Measurements from ENCODE around the gene RHOD.

Gene RHOD

DNA sequence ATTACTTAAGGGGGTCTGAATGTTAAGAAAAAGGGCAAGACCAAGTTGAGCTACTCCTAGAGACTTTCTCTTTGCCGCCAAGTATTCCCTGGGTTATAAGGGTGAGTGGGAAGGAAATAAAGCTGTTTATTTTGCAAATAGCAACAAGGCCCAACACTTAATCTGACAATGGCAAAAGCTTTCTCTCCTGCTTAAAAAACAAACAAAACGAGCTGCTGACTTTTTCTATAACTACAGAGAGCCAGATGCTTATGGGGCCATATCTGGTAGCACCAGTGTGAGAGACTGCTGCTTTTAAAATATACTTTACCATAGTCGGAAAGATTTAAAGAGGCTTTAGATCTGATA lies 60.1 kb downstream of the RHOD start:
- H2AFZ ChIP-seq (ENCODE audit: low read depth, low read length, severe bottlenecking), result no peak overlapping the region
- H3F3A ChIP-seq (ENCODE audit: insufficient read depth), result peaks cover 11% of the 10 kb centered on the region; the same call in 1 of the 2 replicates
- no peak overlapping the region for H3K4me3 ChIP-seq (ENCODE audit: insufficient read depth, low read length, poor library complexity, severe bottlenecking)
- no peaks in the 10 kb centered on the region for H3K36me3 ChIP-seq (ENCODE audit: low read length)
- H3K4me2 ChIP-seq (ENCODE audit: low read depth, low read length, poor library complexity, severe bottlenecking), result no peak overlapping the region
- H3K9ac ChIP-seq (ENCODE audit: low read length), result no peak overlapping the region
- H3K27ac ChIP-seq (ENCODE audit: low read depth, low read length), result no peak overlapping the region
- H3K9me2 ChIP-seq (replicated peaks; ENCODE audit: insufficient read depth, low read length), result no peaks in the 10 kb centered on the region
- H4K20me1 ChIP-seq (ENCODE audit: low read depth, low read length), result no peaks in the 10 kb centered on the region
- TF ChIP-seq EZH2phosphoT487 (conservative IDR thresholded peaks at IDR 0.05; ENCODE audit: low read length), result no peak
- TF ChIP-seq, protein P1, sequence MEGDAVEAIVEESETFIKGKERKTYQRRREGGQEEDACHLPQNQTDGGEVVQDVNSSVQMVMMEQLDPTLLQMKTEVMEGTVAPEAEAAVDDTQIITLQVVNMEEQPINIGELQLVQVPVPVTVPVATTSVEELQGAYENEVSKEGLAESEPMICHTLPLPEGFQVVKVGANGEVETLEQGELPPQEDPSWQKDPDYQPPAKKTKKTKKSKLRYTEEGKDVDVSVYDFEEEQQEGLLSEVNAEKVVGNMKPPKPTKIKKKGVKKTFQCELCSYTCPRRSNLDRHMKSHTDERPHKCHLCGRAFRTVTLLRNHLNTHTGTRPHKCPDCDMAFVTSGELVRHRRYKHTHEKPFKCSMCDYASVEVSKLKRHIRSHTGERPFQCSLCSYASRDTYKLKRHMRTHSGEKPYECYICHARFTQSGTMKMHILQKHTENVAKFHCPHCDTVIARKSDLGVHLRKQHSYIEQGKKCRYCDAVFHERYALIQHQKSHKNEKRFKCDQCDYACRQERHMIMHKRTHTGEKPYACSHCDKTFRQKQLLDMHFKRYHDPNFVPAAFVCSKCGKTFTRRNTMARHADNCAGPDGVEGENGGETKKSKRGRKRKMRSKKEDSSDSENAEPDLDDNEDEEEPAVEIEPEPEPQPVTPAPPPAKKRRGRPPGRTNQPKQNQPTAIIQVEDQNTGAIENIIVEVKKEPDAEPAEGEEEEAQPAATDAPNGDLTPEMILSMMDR (IDR thresholded peaks at IDR 0.05; ENCODE audit: insufficient read depth, low read length, poor library complexity, severe bottlenecking), result no peak
- H3K79me2 ChIP-seq (ENCODE audit: insufficient read depth, low read length), result peaks cover 21% of the 10 kb centered on the region
- no peaks in the 10 kb centered on the region for H3K9me3 ChIP-seq (ENCODE audit: insufficient read depth, low read length)
- no peaks in the 10 kb centered on the region for H3K27me3 ChIP-seq (ENCODE audit: low read length)

DNA sequence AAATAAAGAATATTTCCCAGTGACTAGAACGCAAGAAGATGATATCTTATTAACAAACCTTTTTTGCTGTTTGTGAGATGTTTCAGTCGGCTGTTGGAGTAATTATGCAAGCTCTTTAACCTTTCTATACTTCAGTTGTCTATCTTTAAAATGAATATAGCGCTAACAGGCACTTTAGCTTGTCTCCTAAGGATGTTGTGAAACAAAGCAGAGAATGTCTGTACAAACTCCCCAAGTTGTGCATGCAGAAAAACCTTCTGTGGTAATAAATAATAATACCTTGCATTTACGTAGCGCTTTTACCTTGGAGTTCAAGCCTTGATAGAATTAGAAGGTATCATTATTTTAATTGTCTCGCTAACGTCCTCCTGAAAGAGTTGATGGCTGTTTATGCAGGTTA lies 60.5 kb downstream of the RHOD start:
- H3K9me2 ChIP-seq (replicated peaks; ENCODE audit: insufficient read depth, low read length), result no peaks in the 10 kb centered on the region
- no peak overlapping the region for H3K4me2 ChIP-seq (ENCODE audit: low read depth, low read length, poor library complexity, severe bottlenecking)
- no peaks in the 10 kb centered on the region for H3K9me3 ChIP-seq (ENCODE audit: insufficient read depth, low read length)
- H3K27me3 ChIP-seq (ENCODE audit: low read length), result no peaks in the 10 kb centered on the region
- H3K4me3 ChIP-seq (ENCODE audit: insufficient read depth, low read length, poor library complexity, severe bottlenecking), result no peak overlapping the region
- TF ChIP-seq EZH2phosphoT487 (conservative IDR thresholded peaks at IDR 0.05; ENCODE audit: low read length), result no peak
- TF ChIP-seq, protein P1 (IDR thresholded peaks at IDR 0.05; ENCODE audit: insufficient read depth, low read length, poor library complexity, severe bottlenecking), result no peak
- peaks cover 26% of the 10 kb centered on the region for H3K79me2 ChIP-seq (ENCODE audit: insufficient read depth, low read length)
- no peak overlapping the region for H2AFZ ChIP-seq (ENCODE audit: low read depth, low read length, severe bottlenecking)
- H3F3A ChIP-seq (ENCODE audit: insufficient read depth), result peaks cover 11% of the 10 kb centered on the region; the same call in 1 of the 2 replicates
- no peak overlapping the region for H3K9ac ChIP-seq (ENCODE audit: low read length)
- H3K27ac ChIP-seq (ENCODE audit: low read depth, low read length), result no peak overlapping the region
- H4K20me1 ChIP-seq (ENCODE audit: low read depth, low read length), result no peaks in the 10 kb centered on the region
- H3K36me3 ChIP-seq (ENCODE audit: low read length), result no peaks in the 10 kb centered on the region

DNA sequence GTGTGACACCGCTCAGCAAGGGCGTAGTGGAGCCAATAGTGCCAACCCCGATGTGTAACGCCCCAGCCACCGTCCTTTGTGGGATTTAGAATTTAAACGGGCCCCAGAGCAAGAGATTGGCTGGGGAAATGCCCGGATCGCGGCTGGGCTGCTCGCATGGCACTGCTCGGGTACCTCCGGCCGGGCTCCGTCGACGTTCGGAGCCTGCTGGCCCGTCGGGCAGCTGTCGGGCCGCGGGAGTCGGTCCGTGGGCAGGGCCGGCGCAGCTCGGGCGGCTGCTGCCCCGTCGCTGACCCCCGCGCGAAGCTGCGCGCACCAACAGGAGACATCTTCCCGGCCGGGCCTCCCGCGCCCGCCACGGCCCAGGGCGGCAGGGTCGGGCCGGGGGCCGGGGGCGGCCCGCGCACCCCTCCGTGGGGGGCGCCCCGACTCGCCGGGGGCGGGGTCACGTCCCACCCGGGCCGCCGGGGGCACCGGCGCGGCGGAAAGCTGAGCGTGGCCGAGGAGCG lies 61.1 kb downstream of the RHOD start:
- peaks cover 11% of the 10 kb centered on the region; the same call in 1 of the 2 replicates for H3F3A ChIP-seq (ENCODE audit: insufficient read depth)
- H3K27me3 ChIP-seq (ENCODE audit: low read length), result no peaks in the 10 kb centered on the region
- no peak overlapping the region for H2AFZ ChIP-seq (ENCODE audit: low read depth, low read length, severe bottlenecking)
- H3K9me3 ChIP-seq (ENCODE audit: insufficient read depth, low read length), result no peaks in the 10 kb centered on the region
- no peaks in the 10 kb centered on the region for H4K20me1 ChIP-seq (ENCODE audit: low read depth, low read length)
- no peak overlapping the region for H3K4me3 ChIP-seq (ENCODE audit: insufficient read depth, low read length, poor library complexity, severe bottlenecking)
- H3K9ac ChIP-seq (ENCODE audit: low read length), result peak overlapping the region; percentile 58; the same call in 1 of the 2 replicates
- TF ChIP-seq, protein P1 (IDR thresholded peaks at IDR 0.05; ENCODE audit: insufficient read depth, low read length, poor library complexity, severe bottlenecking), result no peak
- TF ChIP-seq EZH2phosphoT487 (conservative IDR thresholded peaks at IDR 0.05; ENCODE audit: low read length), result no peak
- H3K4me2 ChIP-seq (ENCODE audit: low read depth, low read length, poor library complexity, severe bottlenecking), result no peak overlapping the region
- H3K79me2 ChIP-seq (ENCODE audit: insufficient read depth, low read length), result peaks cover 30% of the 10 kb centered on the region
- no peaks in the 10 kb centered on the region for H3K9me2 ChIP-seq (replicated peaks; ENCODE audit: insufficient read depth, low read length)
- H3K27ac ChIP-seq (ENCODE audit: low read depth, low read length), result no peak overlapping the region
- no peaks in the 10 kb centered on the region for H3K36me3 ChIP-seq (ENCODE audit: low read length)

Measured in SU-DHL-6 (cell line).